ENCODE measurements around the gene ARID3A. TPM values are rescaled to one million over a fixed set of nuclear protein-coding genes. Genes with fewer than 3 reads are reported as not detected.

The ARID3A gene
- total and polyA plus RNA-seq, 2 of the 13 experiments (the other 11 are each of a cell fraction or from before 2014, with no cell fraction given), result 71.3 to 77.9 TPM

DNA sequence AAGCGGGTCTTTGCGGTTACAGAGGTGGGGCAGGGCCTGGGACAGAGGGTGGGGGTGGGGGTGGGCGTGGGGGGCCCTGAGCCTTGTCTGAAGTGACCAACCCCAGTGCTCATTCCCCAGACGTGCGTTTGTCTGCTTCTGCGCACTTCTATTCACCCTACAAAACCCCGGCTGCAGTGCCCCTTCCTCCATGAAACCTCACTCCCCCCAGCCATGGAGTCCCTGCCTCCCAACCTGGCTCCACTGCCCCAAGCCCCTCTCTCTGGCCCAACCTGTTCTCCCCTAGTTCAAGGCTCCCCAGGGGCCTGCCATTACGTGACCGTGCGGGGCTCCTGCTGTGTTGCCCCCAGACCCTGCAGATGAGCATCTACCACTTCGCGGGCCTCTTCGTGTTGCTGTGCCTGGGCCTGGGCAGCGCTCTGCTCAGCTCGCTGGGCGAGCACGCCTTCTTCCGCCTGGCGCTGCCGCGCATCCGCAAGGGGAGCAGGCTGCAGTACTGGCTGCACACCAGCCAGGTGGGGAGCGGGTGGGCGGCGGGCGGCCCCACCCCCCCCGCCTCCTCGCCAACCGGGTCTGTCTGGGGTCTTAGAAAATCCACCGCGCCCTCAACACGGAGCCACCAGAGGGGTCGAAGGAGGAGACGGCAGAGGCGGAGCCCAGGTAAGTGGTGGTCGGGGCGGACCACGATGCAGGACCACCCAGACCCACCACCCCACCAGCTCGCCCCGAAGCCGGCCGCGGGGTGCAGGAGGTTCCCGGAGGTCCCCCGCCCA, 82.6 kb downstream of the ARID3A start:
- FAIRE-seq, result no peak
- no peak overlapping the region for H2AFZ ChIP-seq (ENCODE audit: low read length)
- no peak overlapping the region for H3K27ac ChIP-seq (ENCODE audit: extremely low read length, insufficient read depth, low read length)
- H3K4me2 ChIP-seq (ENCODE audit: low read depth, low read length), result no peak overlapping the region
- H3K9me3 ChIP-seq (ENCODE audit: low read length), result no peaks in the 10 kb centered on the region
- no peak overlapping the region for H3K4me3 ChIP-seq (replicated peaks in 1 of 3; ENCODE audit: insufficient read depth in 1 of 3, low read depth in 2 of 3, low read length in 3 of 3)
- H3K4me1 ChIP-seq (ENCODE audit: insufficient read depth, low read length), result peaks cover 13% of the 10 kb centered on the region
- H4K20me1 ChIP-seq (ENCODE audit: insufficient read depth, low read length), result no peaks in the 10 kb centered on the region
- WGBS (ENCODE audit: low lambda C conversion rate), result 98% methylated on average over 32 of the region's 45 CpGs
- intact Hi-C loops (cut with micrococcal nuclease; ENCODE audit: unreplicated experiment) (no loop called here), in situ Hi-C loops (cut with HindIII; ENCODE audit: extremely low pct_ligation_motif_present, low pct_unique_long_range_greater_than_20kb) (no loop called here)
- ATAC-seq, result no peak
- H3K36me3 ChIP-seq (replicated peaks in 1 of 2; ENCODE audit: control insufficient read depth in 1 of 2, insufficient read depth in 2 of 2, low read length in 2 of 2), result peaks cover 7% of the 10 kb centered on the region in 2 experiments; a peak in 3 of 5 replicates
- ChIA-PET POLR2A (no interaction called here), CTCF (ENCODE audit: low intra/inter-chr PET ratio, low total read pairs) (no interaction called here)
- peaks cover 6 to 16% of the 10 kb centered on the region in 2 experiments for H3K27me3 ChIP-seq (ENCODE audit: control insufficient read depth in 1 of 2, insufficient read depth in 2 of 2, low read length in 2 of 2)
- no TSS peak for BruUV-seq (replicated peaks)
- no peaks in the 10 kb centered on the region for H3K79me2 ChIP-seq (ENCODE audit: insufficient read depth, low read length)
- DNase-seq (ENCODE audit: low spot score), result no peak
- no peak overlapping the region for H3K9ac ChIP-seq (ENCODE audit: insufficient read depth, low read depth, low read length)
- TF ChIP-seq KLF15 (CRISPR knock-in tag; IDR thresholded peaks at IDR 0.05; ENCODE audit: borderline replicate concordance) (no peak), SATB2 (CRISPR knock-in tag; IDR thresholded peaks at IDR 0.05) (no peak), ZNF331 (CRISPR knock-in tag; IDR thresholded peaks at IDR 0.05) (no peak), ETV6 (CRISPR knock-in tag; conservative IDR thresholded peaks at IDR 0.05) (no peak), NFIB (CRISPR knock-in tag; IDR thresholded peaks at IDR 0.05; ENCODE audit: borderline replicate concordance) (no peak), AKAP8 (CRISPR knock-in tag; IDR thresholded peaks at IDR 0.05) (0 out of 2 replicates have a peak, but pooled peaks have one; percentile 28), TEAD3 (CRISPR knock-in tag; optimal IDR thresholded peaks at IDR 0.05; ENCODE audit: borderline replicate concordance) (no peak), RARA (CRISPR knock-in tag; IDR thresholded peaks at IDR 0.05) (no peak), SOX13 (IDR thresholded peaks at IDR 0.05) (no peak), SOX13 (CRISPR knock-in tag; conservative IDR thresholded peaks at IDR 0.05 in 1 of 2, IDR thresholded peaks at IDR 0.05 in 1 of 2) (no peak), ZNF644 (CRISPR knock-in tag; IDR thresholded peaks at IDR 0.05; ENCODE audit: low read depth) (no peak), ZNF687 (CRISPR knock-in tag; IDR thresholded peaks at IDR 0.05) (peak; percentile 22; the same call in 1 of the 2 replicates), NFATC3 (CRISPR knock-in tag; IDR thresholded peaks at IDR 0.05) (no peak)
- TF ChIP-seq, protein P1, sequence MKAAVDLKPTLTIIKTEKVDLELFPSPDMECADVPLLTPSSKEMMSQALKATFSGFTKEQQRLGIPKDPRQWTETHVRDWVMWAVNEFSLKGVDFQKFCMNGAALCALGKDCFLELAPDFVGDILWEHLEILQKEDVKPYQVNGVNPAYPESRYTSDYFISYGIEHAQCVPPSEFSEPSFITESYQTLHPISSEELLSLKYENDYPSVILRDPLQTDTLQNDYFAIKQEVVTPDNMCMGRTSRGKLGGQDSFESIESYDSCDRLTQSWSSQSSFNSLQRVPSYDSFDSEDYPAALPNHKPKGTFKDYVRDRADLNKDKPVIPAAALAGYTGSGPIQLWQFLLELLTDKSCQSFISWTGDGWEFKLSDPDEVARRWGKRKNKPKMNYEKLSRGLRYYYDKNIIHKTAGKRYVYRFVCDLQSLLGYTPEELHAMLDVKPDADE (CRISPR knock-in tag; IDR thresholded peaks at IDR 0.05), result no peak
- TF ChIP-seq, protein P2, sequence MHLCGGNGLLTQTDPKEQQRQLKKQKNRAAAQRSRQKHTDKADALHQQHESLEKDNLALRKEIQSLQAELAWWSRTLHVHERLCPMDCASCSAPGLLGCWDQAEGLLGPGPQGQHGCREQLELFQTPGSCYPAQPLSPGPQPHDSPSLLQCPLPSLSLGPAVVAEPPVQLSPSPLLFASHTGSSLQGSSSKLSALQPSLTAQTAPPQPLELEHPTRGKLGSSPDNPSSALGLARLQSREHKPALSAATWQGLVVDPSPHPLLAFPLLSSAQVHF (CRISPR knock-in tag; IDR thresholded peaks at IDR 0.05), result no peak
- TF ChIP-seq, protein P3, sequence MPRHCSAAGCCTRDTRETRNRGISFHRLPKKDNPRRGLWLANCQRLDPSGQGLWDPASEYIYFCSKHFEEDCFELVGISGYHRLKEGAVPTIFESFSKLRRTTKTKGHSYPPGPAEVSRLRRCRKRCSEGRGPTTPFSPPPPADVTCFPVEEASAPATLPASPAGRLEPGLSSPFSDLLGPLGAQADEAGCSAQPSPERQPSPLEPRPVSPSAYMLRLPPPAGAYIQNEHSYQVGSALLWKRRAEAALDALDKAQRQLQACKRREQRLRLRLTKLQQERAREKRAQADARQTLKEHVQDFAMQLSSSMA (CRISPR knock-in tag; IDR thresholded peaks at IDR 0.05), result no peak

Measured in HepG2 (cell line).